ENCODE measurements around the gene SETBP1.

DNA sequence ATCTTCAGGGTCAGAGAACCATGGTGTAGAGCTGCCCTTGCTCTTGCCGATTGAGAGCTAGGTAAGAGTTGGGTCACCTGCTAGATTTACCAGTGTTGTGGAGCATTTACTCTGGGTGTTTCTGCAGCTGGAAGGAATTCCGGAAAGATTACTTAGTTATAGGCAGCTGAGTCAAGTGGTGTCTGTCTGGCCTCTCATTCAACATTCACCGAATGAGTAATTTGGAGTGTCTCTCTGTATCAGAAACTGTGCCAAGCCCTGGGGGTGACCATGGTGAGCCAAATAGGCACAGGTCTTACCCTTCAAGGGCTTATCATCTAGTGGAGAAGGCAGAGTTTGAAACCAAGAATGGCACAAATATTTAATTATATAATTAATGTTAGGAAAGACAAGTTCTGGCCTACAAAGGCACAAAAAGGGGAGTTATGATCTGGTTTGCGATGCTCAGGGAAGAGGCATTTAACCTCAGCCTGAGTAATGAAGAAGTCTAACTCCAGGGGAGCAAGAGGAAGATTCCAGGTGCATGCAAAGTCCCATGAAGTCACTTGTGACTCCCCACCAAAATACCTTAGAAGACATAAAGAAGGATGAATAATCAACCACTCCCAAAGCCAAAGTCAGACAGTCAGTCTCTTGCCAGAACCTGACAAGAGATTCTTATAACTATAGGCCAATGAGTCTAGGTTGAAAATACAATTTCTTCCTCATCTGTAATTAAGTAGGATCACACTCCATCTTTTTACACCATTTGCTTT lies 12.5 kb downstream of the SETBP1 start:
- TF ChIP-seq, protein P1, sequence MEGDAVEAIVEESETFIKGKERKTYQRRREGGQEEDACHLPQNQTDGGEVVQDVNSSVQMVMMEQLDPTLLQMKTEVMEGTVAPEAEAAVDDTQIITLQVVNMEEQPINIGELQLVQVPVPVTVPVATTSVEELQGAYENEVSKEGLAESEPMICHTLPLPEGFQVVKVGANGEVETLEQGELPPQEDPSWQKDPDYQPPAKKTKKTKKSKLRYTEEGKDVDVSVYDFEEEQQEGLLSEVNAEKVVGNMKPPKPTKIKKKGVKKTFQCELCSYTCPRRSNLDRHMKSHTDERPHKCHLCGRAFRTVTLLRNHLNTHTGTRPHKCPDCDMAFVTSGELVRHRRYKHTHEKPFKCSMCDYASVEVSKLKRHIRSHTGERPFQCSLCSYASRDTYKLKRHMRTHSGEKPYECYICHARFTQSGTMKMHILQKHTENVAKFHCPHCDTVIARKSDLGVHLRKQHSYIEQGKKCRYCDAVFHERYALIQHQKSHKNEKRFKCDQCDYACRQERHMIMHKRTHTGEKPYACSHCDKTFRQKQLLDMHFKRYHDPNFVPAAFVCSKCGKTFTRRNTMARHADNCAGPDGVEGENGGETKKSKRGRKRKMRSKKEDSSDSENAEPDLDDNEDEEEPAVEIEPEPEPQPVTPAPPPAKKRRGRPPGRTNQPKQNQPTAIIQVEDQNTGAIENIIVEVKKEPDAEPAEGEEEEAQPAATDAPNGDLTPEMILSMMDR (IDR thresholded peaks at IDR 0.05), result no peak
- no peak for TF ChIP-seq POLR2A (IDR thresholded peaks at IDR 0.05)

Measured in lower leg skin (tissue), 3 donors.